Measurements from ENCODE around the gene ATXN10. TPM values are rescaled to one million over a fixed set of nuclear protein-coding genes. Genes with fewer than 3 reads are reported as not detected.

The ATXN10 gene
- total RNA-seq, 2 experiments from 2014 or later: 87.1 to 101 TPM

- Mint-ChIP-seq H3K36me3 (ENCODE audit: low read depth) (no peaks in the 10 kb centered on the region), H3K27ac (no peak overlapping the region), H3K27me3 (peaks cover 41% of the 10 kb centered on the region), H3K4me3 (no peak overlapping the region), H3K4me1 (peaks cover 3% of the 10 kb centered on the region), H3K9me3 (ENCODE audit: low read depth) (no peaks in the 10 kb centered on the region)
- CTCF ChIA-PET: interaction anchor here (0.5 to 1.6 kb wide), 9 partner anchors 10 to 370 kb away, joined by 3 to 7 read pairs (median 4); no protein-coding TSS in a partner anchor
- DNase-seq (peak; percentile 88), ATAC-seq (peak; percentile 96)
- POLR2A ChIA-PET: no interaction called here
- intact Hi-C loops (cut with DNase I, micrococcal nuclease): loop anchor here (1.0 to 5.0 kb wide), 4 partner anchors 67 to 219 kb away; no protein-coding TSS in a partner anchor
Measured at GRCh38 chr22:45645526-45646414, 25.9 kb upstream of the ATXN10 start.

GRCh38 chr22:45647532-45648225 is 24.0 kb upstream of the ATXN10 start:
- Mint-ChIP-seq H3K36me3 (ENCODE audit: low read depth) (no peaks in the 10 kb centered on the region), H3K27me3 (peaks cover 37% of the 10 kb centered on the region), H3K9me3 (ENCODE audit: low read depth) (no peaks in the 10 kb centered on the region), H3K4me1 (peaks cover 3% of the 10 kb centered on the region), H3K27ac (no peak overlapping the region), H3K4me3 (no peak overlapping the region)
- intact Hi-C loops (cut with DNase I, micrococcal nuclease): loop anchor here in 1 of 2 experiments (5.0 kb wide), 1 partner anchor 70 kb away; no protein-coding TSS in a partner anchor
- ChIA-PET POLR2A (interaction anchor here (0.6 kb wide), 1 partner anchor 442 kb away, joined by 3 read pairs; no protein-coding TSS in a partner anchor), CTCF (interaction anchor here (0.7 to 0.8 kb wide), 2 partner anchors 69 to 114 kb away, joined by 3 to 4 read pairs; no protein-coding TSS in a partner anchor)
- no peak for ATAC-seq
- no peak for DNase-seq

GRCh38 chr22:45648301-45649117 is 23.1 kb upstream of the ATXN10 start:
- POLR2A ChIA-PET: interaction anchor here (0.6 kb wide), 1 partner anchor 441 kb away, joined by 3 read pairs; no protein-coding TSS in a partner anchor
- H3K4me3 Mint-ChIP-seq: no peak overlapping the region
- H3K9me3 Mint-ChIP-seq (ENCODE audit: low read depth): no peaks in the 10 kb centered on the region
- ATAC-seq: no peak
- no peaks in the 10 kb centered on the region for H3K36me3 Mint-ChIP-seq (ENCODE audit: low read depth)
- CTCF ChIA-PET: interaction anchor here (0.5 kb wide), 1 partner anchor 84 kb away, joined by 3 read pairs; no protein-coding TSS in a partner anchor
- peaks cover 37% of the 10 kb centered on the region for H3K27me3 Mint-ChIP-seq
- intact Hi-C loops (cut with DNase I, micrococcal nuclease): loop anchor here in 1 of 2 experiments (5.0 kb wide), 1 partner anchor 71 kb away; no protein-coding TSS in a partner anchor
- no peak for DNase-seq
- no peak overlapping the region for H3K27ac Mint-ChIP-seq
- H3K4me1 Mint-ChIP-seq: peaks cover 3% of the 10 kb centered on the region

- ATAC-seq (no peak), DNase-seq (no peak)
- Mint-ChIP-seq H3K4me1 (peaks cover 3% of the 10 kb centered on the region), H3K4me3 (no peak overlapping the region), H3K36me3 (ENCODE audit: low read depth) (no peaks in the 10 kb centered on the region), H3K9me3 (ENCODE audit: low read depth) (no peaks in the 10 kb centered on the region), H3K27ac (no peak overlapping the region), H3K27me3 (peaks cover 33% of the 10 kb centered on the region)
- CTCF ChIA-PET: no interaction called here
- intact Hi-C loops (cut with DNase I, micrococcal nuclease): loop anchor here in 1 of 2 experiments (5.0 kb wide), 1 partner anchor 73 kb away; no protein-coding TSS in a partner anchor
- POLR2A ChIA-PET: no interaction called here
Measured at GRCh38 chr22:45649809-45650208, 21.8 kb upstream of the ATXN10 start.

- H3K27ac Mint-ChIP-seq: no peak overlapping the region
- no peak overlapping the region for H3K4me3 Mint-ChIP-seq
- DNase-seq (no peak), ATAC-seq (no peak)
- POLR2A ChIA-PET: no interaction called here
- H3K36me3 Mint-ChIP-seq (ENCODE audit: low read depth): no peaks in the 10 kb centered on the region
- H3K9me3 Mint-ChIP-seq (ENCODE audit: low read depth): no peaks in the 10 kb centered on the region
- intact Hi-C loops (cut with DNase I, micrococcal nuclease): no loop called here
- H3K4me1 Mint-ChIP-seq: peaks cover 3% of the 10 kb centered on the region
- H3K27me3 Mint-ChIP-seq: peaks cover 28% of the 10 kb centered on the region
- CTCF ChIA-PET: no interaction called here
Measured at GRCh38 chr22:45650721-45651120, 20.9 kb upstream of the ATXN10 start.

- Mint-ChIP-seq H3K36me3 (ENCODE audit: low read depth) (no peaks in the 10 kb centered on the region), H3K27me3 (peaks cover 20% of the 10 kb centered on the region), H3K9me3 (ENCODE audit: low read depth) (no peaks in the 10 kb centered on the region), H3K4me3 (no peak overlapping the region), H3K27ac (no peak overlapping the region), H3K4me1 (no peaks in the 10 kb centered on the region)
- ATAC-seq: no peak
- ChIA-PET POLR2A (no interaction called here), CTCF (interaction anchor here (0.6 to 1.2 kb wide), 2 partner anchors 9 to 69 kb away, joined by 3 read pairs; no protein-coding TSS in a partner anchor)
- intact Hi-C loops (cut with DNase I, micrococcal nuclease): no loop called here
- no peak for DNase-seq
Measured at GRCh38 chr22:45651931-45652528, 19.6 kb upstream of the ATXN10 start.

- Mint-ChIP-seq H3K9me3 (ENCODE audit: low read depth) (no peaks in the 10 kb centered on the region), H3K36me3 (ENCODE audit: low read depth) (no peaks in the 10 kb centered on the region), H3K27me3 (peaks cover 1% of the 10 kb centered on the region), H3K4me1 (no peaks in the 10 kb centered on the region), H3K4me3 (no peak overlapping the region), H3K27ac (no peak overlapping the region)
- intact Hi-C loops (cut with DNase I, micrococcal nuclease): no loop called here
- DNase-seq (no peak), ATAC-seq (no peak)
- POLR2A ChIA-PET: no interaction called here
- CTCF ChIA-PET: interaction anchor here (0.5 to 1.0 kb wide), 2 partner anchors 11 to 416 kb away, joined by 3 to 7 read pairs; no protein-coding TSS in a partner anchor
Measured at GRCh38 chr22:45656577-45656976, 15.1 kb upstream of the ATXN10 start.

GRCh38 chr22:45657701-45658100 is 13.9 kb upstream of the ATXN10 start:
- no peak overlapping the region for H3K4me3 Mint-ChIP-seq
- CTCF ChIA-PET: interaction anchor here (0.8 kb wide), 1 partner anchor 206 kb away, joined by 4 read pairs; no protein-coding TSS in a partner anchor
- DNase-seq (no peak), ATAC-seq (no peak)
- no peaks in the 10 kb centered on the region for H3K36me3 Mint-ChIP-seq (ENCODE audit: low read depth)
- intact Hi-C loops (cut with DNase I, micrococcal nuclease): no loop called here
- peaks cover 5% of the 10 kb centered on the region for H3K27me3 Mint-ChIP-seq
- H3K27ac Mint-ChIP-seq: no peak overlapping the region
- no peaks in the 10 kb centered on the region for H3K9me3 Mint-ChIP-seq (ENCODE audit: low read depth)
- POLR2A ChIA-PET: no interaction called here
- no peaks in the 10 kb centered on the region for H3K4me1 Mint-ChIP-seq

GRCh38 chr22:45664136-45664646 is 7.4 kb upstream of the ATXN10 start:
- H3K27ac Mint-ChIP-seq: no peak overlapping the region
- DNase-seq (no peak), ATAC-seq (no peak)
- intact Hi-C loops (cut with DNase I, micrococcal nuclease): no loop called here
- peaks cover 17% of the 10 kb centered on the region for H3K27me3 Mint-ChIP-seq
- H3K4me3 Mint-ChIP-seq: no peak overlapping the region
- CTCF ChIA-PET: interaction anchor here (0.6 kb wide), 1 partner anchor 38 kb away, joined by 3 read pairs; no protein-coding TSS in a partner anchor
- POLR2A ChIA-PET: no interaction called here
- H3K4me1 Mint-ChIP-seq: no peaks in the 10 kb centered on the region
- no peaks in the 10 kb centered on the region for H3K36me3 Mint-ChIP-seq (ENCODE audit: low read depth)
- H3K9me3 Mint-ChIP-seq (ENCODE audit: low read depth): no peaks in the 10 kb centered on the region

- intact Hi-C loops (cut with DNase I, micrococcal nuclease): no loop called here
- H3K36me3 Mint-ChIP-seq (ENCODE audit: low read depth): peaks cover 2% of the 10 kb centered on the region
- H3K27ac Mint-ChIP-seq: no peak overlapping the region
- peaks cover 14% of the 10 kb centered on the region for H3K27me3 Mint-ChIP-seq
- no peak for DNase-seq
- ChIA-PET CTCF (no interaction called here), POLR2A (no interaction called here)
- no peak overlapping the region for H3K4me3 Mint-ChIP-seq
- no peaks in the 10 kb centered on the region for H3K4me1 Mint-ChIP-seq
- ATAC-seq: no peak
- H3K9me3 Mint-ChIP-seq (ENCODE audit: low read depth): no peaks in the 10 kb centered on the region
Measured at GRCh38 chr22:45667486-45667885, 4.1 kb upstream of the ATXN10 start.

All from activated CD4-positive, alpha-beta T cell treated with anti-CD3 and anti-CD28 coated beads for 36 hours (primary cell).